MV-4-11 (cell line): ENCODE results near the gene CA11.
"Not testable (repeated sequence)": the region's sequence is repeated elsewhere in the genome, so short reads cannot be mapped to it uniquely, and the experiment has no call there.

Source experiments
- DNase-seq: peaks from one replicate; lab custom pipeline; 2025; lab: John Stamatoyannopoulos, UW

The CA11 gene

DNA sequence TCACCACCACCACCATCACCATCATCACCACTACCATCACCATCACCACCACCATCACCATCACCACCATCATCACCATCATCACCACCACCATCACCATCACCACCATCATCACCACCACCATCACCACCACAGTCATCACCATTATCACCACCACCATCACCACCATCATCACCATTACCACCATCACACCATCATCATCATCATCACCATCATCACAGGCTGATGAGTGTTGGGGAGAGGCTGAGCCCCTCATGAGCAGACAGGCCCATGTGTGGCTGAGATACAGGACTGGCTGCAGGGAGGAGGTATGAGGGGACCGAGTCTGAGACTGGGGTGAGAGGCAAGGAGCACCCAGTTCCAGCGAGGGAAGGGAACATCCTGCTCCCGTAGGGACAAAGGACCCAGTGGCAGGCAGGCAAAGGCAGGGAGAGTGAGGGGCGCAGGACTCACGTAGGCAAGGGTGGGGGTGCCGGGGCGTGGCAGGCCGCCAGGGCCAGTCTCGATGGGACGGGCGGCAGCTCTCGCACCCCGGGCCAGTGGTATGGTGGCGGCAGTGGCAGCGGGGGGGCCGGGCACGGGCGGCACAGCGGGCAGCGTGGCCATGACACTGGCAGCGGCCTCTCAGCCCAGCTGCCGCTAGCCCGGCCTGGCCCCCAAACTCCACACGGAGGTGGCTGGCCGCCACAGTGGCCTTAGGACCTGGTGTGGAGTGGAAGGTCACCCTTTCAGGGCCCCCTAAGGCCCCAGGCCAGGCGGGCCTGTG, 24.1 kb upstream of the CA11 start:
- no peak for DNase-seq

DNA sequence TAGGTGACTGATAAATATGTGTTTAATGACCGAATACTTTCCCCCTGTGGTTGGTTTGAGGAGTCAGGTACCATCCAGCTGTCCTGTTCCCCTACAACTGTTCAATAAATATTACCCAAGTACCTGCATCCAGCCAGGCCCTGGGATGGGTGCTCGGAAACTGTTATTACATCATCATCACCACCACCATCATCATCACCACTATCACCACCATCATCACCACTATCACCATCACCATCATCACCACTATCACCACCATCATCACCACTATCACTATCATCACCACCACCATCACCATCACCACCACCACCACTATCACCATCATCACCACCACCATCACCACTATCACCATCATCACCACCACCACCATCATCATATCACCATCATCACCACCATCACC, 22.8 kb upstream of the CA11 start:
- DNase-seq, result no peak

GRCh38 chr19:48668332-48668731, 22.3 kb upstream of the CA11 start:
- DNase-seq, result no peak

GRCh38 chr19:48665786-48666185, 19.8 kb upstream of the CA11 start:
- no peak for DNase-seq

DNA sequence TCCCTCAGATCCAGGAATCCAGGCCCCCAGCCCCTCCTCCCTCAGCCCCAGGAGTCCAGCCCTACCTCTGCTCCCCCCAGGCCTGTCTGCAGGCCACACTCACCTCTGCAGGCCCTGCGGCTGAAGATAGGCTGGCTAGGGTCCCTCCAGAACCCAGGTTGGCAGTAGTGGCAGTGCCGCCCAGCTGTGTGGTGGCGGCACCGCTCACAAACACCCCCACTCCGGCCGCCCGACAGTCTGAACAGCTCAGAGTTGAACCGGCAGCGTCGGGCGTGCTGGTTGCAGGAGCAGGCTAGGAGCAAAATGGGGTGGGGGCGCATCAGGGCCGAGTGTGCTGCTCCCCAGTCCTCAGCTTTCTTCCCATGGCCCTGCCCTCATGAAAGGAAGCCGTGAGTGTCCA, 18.5 kb upstream of the CA11 start:
- DNase-seq, result no peak

- no peak for DNase-seq
These were observed 17.7 kb upstream of the CA11 start for GRCh38 chr19:48663667-48664066.

DNA sequence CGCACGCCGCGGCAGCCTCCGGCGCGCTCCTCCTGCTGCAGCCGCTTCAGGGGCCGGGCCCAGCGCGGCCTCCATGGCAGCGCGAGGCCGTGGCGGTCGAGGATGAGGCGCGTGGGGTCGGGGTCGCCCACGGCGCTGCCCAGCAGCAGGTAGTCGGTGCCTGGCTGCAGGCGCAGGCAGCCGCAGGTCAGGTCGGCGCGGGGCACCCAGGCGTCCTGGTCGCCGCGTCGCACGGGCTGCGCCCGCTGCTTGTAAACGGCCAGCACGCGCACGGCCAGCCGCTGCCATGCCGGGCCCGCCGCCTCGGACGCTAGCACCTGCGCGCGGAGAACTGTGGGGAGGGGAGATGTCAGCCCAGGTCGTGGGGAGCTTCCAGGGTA, 15.7 kb upstream of the CA11 start:
- DNase-seq, result no peak

- DNase-seq, result peak; percentile 98
These were observed 15.1 kb upstream of the CA11 start for GRCh38 chr19:48660852-48661710.

GRCh38 chr19:48659768-48660167, 13.8 kb upstream of the CA11 start:
- DNase-seq, result peak; percentile 40

DNA sequence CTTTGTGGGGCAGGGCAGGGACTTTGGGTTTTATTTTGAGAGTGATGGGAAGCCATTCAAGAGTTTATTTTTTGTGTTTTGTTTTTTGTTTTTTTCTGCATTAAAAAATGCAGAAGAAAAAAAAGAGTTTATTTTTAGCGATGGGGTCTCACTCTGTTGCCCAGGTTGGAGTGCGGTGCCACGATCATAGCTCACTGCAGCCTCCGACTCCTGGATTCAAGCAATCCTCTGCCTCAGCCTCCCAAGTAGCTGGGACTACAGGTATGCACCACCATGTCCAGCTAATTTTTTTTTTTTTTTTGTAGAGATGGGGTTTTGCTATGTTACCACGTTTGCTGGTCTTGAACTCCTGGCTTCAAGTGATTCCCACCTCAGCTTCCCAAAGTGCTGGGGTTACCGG, 12.5 kb upstream of the CA11 start:
- DNase-seq, result no peak

GRCh38 chr19:48657828-48658227, 11.8 kb upstream of the CA11 start:
- DNase-seq, result not testable (repeated sequence)

DNA sequence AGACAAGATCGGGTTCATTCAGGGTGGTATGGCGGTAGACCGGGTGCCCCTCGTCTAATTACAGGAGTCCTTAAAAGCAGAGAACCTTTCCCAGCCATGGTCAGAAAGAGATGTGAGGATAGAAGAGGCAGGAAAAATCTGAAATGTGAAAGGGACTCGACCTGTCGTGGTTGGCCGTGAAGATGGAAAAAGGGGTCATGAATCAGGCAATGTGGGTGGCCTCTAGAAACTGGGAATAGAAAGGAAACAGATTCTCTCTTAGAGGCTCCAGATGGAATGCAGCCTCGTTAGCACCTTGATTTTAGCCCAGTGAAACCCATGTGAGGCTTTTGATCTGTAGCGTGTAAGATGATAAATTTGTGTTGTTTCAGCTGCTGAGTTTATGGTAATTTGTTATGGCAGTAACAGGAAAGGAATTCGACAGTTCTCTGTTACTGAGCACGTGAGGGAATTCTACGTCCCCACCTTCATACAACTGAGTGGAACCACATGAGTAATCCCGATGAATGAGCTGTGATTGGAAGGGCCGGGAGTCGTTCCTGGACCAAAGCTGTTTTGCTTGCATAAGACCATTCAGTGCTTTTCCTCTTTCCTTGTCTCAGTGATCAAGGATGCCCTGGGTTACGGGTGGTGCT, 11.0 kb upstream of the CA11 start:
- DNase-seq, result no peak

- DNase-seq, result no peak
These were observed 8.5 kb upstream of the CA11 start for GRCh38 chr19:48654299-48655059.

GRCh38 chr19:48651683-48652048, 5.7 kb upstream of the CA11 start:
- DNase-seq, result no peak

DNA sequence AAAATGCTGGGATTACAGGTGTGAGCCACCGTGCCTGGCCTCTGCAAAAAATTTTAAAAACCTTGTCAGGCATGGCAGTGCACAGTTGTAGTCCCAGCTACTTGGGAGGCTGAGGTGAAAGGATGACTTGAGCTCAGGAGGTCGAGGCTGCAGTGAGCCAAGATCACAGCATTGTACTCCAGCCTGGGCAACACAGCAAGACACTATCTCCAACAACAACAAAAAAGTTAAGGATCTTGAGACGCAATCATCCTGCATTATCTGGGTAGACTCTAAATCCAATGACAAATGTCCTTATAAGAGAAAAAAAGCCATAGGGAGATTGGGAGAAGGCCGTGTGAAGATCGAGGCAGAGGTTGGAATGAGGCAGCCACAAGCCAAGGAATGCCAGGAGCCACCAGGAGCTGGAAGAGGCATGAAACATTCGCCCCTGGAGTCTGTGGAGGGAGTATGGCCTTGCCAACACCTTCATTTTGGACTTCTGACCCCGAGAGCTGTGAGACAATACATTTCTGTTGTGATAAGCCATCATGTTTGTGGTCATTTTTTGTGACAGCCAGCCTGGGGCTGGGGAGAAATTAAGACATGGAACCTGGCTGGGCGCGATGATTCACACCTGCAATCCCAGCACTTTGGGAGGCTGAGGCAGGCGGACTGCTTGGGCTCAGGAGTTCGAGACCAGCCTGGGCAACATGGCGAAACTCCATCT, 5.1 kb upstream of the CA11 start:
- no peak for DNase-seq

DNA sequence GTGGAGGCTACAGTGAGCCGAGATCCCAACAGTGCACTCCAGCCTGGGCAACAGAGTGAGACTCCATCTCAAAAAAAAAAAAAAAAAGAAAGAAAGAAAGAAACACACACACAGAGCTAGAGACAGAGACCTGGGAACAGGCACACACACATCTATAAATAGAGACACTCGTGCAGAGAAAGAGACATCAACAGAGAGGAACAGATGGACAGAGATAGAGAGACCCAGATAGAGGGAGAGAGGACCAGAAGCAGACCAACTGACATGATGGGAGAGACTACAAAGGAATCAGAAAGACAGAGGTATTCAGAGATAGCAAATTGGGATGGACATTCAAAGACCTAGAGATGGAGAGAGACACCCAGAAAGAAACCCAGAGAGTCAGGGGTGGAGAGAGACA, 2.1 kb upstream of the CA11 start:
- no peak for DNase-seq

- DNase-seq, result no peak
These were observed 782 bp upstream of the CA11 start for GRCh38 chr19:48646722-48647216.

- DNase-seq, result no peak
These were observed 377 bp downstream of the CA11 start for GRCh38 chr19:48645620-48646000.

DNA sequence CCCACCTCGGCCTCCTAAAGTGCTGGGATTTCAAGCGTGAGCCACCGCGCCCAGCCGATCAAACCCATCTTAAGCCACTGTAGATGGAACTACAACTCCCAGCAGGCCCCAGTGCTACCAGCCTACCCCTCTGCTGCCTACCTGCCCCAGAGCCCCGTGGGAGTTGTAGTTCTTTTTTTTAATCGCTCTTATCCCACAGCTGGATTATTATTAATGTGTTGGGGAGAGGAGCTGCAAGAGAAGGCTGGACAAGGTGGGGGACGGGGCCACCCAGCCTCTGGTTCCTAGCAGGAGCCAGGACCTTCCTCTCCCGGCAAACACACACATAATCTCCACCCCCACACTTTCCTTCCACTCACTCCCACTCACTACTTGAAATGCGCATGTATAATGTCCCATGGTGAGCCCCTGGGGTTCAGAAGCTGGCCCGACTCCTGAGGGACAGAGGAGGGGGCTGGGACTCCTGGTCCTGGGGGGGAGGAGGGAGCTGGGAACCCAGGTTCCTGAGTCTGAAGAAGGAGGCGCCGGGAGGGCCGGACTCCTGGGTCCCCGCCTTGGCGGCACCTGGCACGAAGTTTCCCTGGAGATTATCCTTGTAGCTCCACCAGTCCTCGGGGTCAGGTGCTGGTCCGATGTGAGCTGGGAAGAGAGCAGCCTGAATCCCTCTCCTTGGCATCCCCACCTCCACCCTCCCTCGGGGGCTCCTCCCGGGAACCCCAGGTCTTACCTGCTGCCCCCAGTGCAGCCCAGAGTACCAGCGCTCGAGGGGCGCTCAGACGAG, 958 bp downstream of the CA11 start:
- peak; percentile 60 for DNase-seq

DNA sequence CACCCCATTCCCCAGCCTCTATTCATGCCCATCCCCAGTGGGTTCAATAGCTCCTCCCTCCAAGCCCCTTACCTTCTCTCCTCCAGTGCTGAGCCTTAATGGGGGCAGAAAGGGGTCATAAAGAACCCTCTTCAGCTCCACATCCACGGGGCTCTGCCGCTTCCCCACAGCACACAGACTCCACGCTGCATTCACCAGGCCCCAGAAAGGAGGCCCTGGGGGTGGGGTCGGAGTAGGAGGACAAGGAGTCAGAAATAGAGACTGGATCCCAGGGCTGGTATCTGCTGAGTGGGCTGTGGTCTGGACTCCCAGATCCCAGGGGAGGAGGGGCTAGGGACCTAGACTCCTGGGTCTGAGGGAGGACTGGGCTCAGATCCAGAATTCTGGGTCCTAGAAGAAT, 1.6 kb downstream of the CA11 start:
- DNase-seq, result no peak

- no peak for DNase-seq
These were observed 3.1 kb downstream of the CA11 start for GRCh38 chr19:48642862-48643261.
